SH-SY5Y (cell line): ENCODE data around the gene SORT1.

Source experiments
- GATA2 ChIP-seq: IDR thresholded peaks from 2 replicates; pipeline ENCODE4 v1.6.1; 2011; ENCODE audit warnings: mild to moderate bottlenecking, low read depth, low read length
- GATA3 ChIP-seq: IDR thresholded peaks from 2 replicates; pipeline ENCODE4 v1.6.1; 2011; ENCODE audit warnings: low read depth, mild to moderate bottlenecking, low read length, moderate library complexity

The SORT1 gene

GRCh38 chr1:109263597-109264378 is 133.9 kb downstream of the SORT1 start:
- TF ChIP-seq GATA3 = no peak
- no peak for TF ChIP-seq GATA2

GRCh38 chr1:109263234-109263596 is 134.5 kb downstream of the SORT1 start:
- TF ChIP-seq GATA3 = no peak
- TF ChIP-seq GATA2 = no peak

GRCh38 chr1:109262231-109263055 is 135.3 kb downstream of the SORT1 start:
- no peak for TF ChIP-seq GATA2
- TF ChIP-seq GATA3 = no peak

- TF ChIP-seq GATA2 (no peak), GATA3 (no peak)
These were observed 136.1 kb downstream of the SORT1 start for GRCh38 chr1:109261578-109261977.

- TF ChIP-seq GATA2 (no peak), GATA3 (no peak)
These were observed 136.7 kb downstream of the SORT1 start for GRCh38 chr1:109261006-109261405.

- no peak for TF ChIP-seq GATA3
- peak; percentile 52 for TF ChIP-seq GATA2
These were observed 137.8 kb downstream of the SORT1 start for GRCh38 chr1:109259674-109260557.
